T1000 (cell line): ENCODE measurements around the gene JUP.
A peak's percentile ranks its signal among the peaks of the same experiment; 100 is the strongest.

Experiments used
- DNase-seq: peaks from one replicate; lab custom pipeline; 2025; ENCODE audit warnings: mixed read lengths; lab: John Stamatoyannopoulos, UW

The JUP gene

DNA sequence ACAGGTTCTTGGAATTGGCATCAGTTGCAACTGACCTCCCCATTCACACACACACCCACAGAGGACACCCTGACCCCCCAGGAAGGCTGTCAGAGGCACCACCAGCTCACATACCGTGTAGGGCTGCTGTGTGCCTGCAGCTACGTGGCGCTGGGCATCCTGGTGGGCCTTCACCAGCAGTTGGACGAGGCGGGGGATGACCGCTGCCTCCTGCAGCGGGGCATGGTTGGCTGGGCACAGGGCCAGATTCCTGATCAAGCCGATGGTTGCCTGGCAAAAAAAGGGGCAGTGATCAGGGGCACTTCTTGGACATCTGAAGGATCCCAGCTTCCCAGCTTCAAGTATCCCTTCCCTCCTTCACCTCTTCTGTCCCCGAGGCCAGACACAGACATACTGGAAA lies 27.9 kb downstream of the JUP start:
- DNase-seq: no peak

DNA sequence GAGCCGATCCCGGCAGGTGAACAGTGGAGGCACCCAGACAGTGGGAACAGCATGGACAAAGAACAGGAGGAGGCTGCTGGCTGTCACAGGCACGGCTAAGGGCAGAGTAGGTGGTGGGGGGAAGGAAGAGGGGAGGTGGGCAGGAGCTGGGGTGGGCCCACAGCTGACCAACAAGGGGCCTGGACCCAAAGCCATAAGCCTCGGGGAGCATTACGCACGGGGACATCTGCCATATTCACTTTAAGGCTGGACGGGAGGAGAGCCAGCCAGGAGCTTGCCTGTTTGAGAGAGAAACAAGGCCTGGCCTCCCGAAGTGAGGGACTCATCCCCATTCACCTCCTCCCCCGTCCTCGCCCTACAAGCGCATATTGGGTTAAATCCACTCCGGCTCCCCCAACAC lies 32.4 kb downstream of the JUP start:
- DNase-seq: no peak

DNA sequence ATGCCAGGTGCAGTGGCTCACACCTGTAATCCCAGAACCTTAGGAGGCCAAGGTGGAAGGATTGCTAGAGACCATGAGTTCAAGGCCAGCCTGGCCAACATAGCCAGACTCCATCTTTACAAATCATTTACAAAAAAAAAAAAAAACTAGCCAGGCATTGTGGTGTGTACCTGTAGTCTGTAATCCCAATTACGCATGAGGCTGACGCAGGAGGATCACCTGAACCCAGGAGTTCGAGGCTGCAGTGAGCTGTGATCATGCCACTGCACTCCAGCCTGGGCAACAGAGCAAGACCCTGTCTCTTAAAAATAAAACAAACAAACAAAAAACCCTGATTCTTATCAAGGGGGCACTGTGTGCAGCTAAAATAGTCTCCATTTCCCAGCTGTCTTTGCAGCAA lies 35.2 kb downstream of the JUP start:
- no peak for DNase-seq

- no peak for DNase-seq
These were observed 35.6 kb downstream of the JUP start for GRCh38 chr17:41750862-41751261.

- DNase-seq: no peak
These were observed 38.2 kb downstream of the JUP start for GRCh38 chr17:41748275-41748674.

GRCh38 chr17:41741709-41742108 lies 44.8 kb downstream of the JUP start:
- no peak for DNase-seq

- no peak for DNase-seq
These were observed 46.0 kb downstream of the JUP start for GRCh38 chr17:41740506-41740905.

GRCh38 chr17:41739661-41740352 lies 46.7 kb downstream of the JUP start:
- DNase-seq: peak; percentile 44

DNA sequence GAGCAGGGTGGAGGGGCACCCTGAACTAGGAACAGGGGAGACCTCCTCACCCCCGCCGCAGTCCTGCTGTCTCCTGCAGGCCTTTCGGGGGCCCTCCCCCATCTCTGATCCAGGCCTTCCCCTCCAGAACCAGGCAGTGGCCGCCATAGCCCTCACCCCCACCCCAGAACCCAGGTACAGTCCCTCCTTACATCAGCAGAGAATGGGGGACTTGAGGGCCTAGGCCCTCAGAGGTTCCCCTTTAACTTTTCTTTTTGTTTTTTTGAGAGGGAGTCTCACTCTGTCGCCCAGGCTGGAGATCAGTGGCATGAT lies 47.8 kb downstream of the JUP start:
- no peak for DNase-seq

GRCh38 chr17:41738077-41738800 lies 48.3 kb downstream of the JUP start:
- DNase-seq: peak; percentile 75

GRCh38 chr17:41737680-41738023 lies 48.9 kb downstream of the JUP start:
- no peak for DNase-seq

DNA sequence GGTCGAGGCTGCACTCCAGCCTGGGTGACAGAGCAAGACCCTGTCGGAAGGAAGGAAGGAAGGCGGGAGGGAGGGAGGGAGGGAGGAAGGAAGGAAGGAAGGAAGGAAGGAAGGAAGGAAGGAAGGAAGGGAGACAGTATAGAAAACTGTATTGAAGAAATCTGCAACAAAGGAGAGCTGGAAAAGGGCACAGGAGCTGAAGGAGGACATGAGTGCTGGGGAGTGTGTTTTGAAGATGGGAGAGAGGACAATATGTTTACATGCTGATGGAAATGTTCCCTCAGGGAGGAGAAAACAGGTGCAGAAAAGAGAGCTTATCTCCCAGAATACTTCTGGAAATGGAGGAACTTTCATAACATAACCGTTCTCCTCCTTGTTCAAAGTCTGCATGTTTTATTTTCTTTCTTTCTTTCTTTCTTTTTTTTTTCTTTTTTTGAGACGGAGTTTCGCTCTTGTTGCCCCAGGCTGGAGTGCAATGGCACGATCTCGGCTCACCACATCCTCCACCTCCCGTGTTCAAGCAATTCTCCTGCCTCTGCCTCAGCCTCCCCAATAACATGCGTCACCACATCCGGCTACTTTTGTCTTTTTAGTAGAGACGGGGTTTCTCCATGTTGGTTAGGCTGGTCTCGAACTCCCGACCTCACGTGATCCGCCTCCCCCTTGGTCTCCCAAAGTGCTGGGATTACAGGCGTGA lies 49.4 kb downstream of the JUP start:
- no peak for DNase-seq

DNA sequence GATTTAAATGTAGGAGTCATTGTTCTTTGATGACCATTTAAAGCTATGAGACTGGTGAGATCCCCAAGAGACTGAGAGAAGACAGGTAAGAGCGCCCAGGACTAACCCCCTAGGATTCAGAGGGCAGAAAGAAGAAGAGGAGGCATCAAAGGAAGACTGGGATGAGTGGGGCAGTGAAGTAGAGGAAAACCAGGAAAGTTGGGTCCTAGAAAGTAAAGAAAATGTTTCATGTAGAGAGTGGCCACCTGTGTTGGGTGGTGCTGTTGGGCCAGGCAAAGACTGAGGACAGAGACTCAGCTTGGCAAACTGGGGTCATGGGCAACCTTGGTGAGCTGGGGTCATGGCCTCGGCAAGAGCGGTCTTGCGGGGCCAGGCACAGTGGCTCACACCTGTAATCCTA lies 50.8 kb downstream of the JUP start:
- DNase-seq: no peak

GRCh38 chr17:41734949-41735313 lies 51.6 kb downstream of the JUP start:
- no peak for DNase-seq

- DNase-seq: peak; percentile 50
These were observed 52.2 kb downstream of the JUP start, which contains the start of gene HAP1 for GRCh38 chr17:41734139-41734948. Gene HAP1, minus strand, starts transcription at chr17:41734643. Its CDS starts 9 bp downstream, at chr17:41734634.

DNA sequence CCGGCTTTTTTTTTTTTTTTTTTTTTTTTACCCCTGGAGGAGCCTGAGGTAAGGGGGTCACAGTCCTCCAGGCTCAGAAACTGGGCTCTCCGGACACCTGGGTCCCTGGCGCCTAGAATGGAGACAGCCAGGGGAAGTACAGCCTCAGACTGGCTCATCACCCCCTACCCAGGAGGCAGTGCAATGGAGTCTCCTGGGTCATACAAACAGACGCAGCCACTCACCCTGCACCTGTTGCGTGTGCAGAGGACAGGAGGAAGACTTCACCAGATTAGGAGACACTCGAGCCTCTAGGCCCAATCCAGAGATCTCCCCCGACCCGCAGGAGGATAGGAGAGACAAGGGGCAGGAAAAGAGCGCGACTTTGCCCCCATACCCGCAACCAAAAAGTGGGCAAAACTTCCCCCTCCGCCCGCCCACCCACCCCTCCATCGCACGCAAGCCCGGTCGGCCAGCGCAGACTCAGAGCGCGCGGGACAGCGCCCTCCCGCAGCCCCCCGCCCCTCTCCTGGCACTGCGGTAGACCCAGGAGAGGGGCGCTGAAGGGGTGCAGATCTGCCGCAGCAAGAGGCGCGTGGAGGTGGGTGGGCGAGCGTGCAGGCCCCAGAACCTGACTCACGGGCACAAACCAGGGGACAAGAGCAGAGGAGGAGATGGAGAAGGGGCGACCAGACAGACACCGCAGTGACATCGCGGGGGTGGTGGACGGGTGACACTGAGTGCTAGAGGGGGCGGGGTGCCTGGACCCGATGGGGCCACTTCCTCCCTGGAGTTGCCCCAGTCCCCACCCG lies 53.0 kb downstream of the JUP start:
- no peak for DNase-seq

- no peak for DNase-seq
These were observed 54.7 kb downstream of the JUP start for GRCh38 chr17:41731836-41732235.

- no peak for DNase-seq
These were observed 56.0 kb downstream of the JUP start for GRCh38 chr17:41730479-41730878.

- no peak for DNase-seq
These were observed 58.5 kb downstream of the JUP start for GRCh38 chr17:41728056-41728455.

GRCh38 chr17:41725134-41725533 lies 61.4 kb downstream of the JUP start:
- DNase-seq: no peak

DNA sequence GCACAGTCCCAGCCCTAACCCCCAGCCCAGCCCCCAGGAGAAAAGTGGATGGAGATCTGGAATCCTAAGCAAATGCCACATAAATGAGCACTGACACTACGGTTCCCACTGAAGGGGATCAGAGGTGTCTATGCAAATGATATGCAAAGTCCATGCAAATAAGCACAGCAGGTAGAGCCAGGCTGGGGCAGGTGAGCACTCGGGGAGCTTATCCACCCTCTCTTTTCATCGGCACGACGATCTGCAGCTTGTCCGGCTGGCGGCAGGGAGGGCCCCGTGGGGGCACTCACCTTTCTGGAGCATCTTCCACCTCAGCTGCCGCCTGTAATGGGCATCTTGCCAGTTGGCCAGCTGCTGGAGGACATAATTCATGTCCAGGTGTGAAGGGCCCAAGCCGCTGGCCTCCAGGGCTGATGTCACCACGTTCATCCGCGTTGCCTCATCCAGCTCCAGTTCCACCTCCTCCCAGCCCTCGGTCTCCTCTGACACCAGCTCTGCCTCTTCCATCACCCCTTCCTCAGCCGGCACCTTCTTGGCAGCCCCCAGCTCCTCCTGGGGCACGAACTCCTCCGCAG lies 61.9 kb downstream of the JUP start:
- DNase-seq: no peak
